ENCODE measurements around the gene MRPL52.

DNA sequence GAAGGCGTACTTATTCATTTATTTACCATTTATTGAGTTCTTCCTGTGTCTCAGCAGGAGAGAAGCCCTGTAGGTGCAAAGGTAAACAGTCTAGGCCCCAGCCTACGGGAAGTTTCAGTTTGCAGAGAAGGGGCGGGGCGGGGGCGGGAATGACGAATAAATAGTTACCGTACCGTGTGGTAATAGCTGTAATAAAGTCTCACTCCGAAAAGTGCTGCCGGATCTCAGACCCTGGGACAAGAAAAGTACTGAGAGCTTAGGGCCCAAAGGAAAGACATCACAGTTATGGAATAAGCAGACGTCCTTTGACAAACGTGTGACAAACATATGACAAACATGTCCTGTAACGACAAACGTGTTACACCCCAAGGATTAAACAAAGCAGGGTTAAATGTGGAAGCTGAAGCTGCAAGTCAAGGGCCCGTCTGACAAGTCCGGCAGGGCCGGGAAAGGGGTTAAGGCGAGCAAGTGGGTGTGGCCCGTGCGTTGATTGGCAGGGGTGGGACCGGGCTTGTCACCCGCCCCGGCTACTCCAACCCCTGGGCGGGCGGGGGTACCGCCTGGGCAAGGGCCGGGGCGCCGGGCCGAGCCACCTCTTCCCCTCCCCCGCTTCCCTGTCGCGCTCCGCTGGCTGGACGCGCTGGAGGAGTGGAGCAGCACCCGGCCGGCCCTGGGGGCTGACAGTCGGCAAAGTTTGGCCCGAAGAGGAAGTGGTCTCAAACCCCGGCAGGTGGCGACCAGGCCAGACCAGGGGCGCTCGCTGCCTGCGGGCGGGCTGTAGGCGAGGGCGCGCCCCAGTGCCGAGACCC, 41.7 kb downstream of the MRPL52 start, which contains the start of gene LRP10:
- TF ChIP-seq EZH2 (IDR thresholded peaks at IDR 0.05) = no peak
- no peak for TF ChIP-seq POLR2AphosphoS5 (IDR thresholded peaks at IDR 0.05; ENCODE audit: borderline replicate concordance, low read depth, low read length)

Data from SK-N-MC (cell line).